Vagina (tissue), 2 donors: ENCODE data around the gene CBLB. TPM values are rescaled to one million over a fixed set of nuclear protein-coding genes. Genes with fewer than 3 reads are reported as not detected.

ENCODE experiments used
- DNase-seq, 2 donors: peaks; one replicate each; pipeline ENCODE4 v3.0.0-alpha.2; 2017; ENCODE audit errors: extremely low spot score in 2 of 2
- H3K27ac ChIP-seq: fragments of 200-600 bp; sonication (generic); one replicate; pipeline ENCODE4 v1.5.1; 2019
- H3K27me3 ChIP-seq: fragments of 200-600 bp; sonication (generic); one replicate; pipeline ENCODE4 v1.5.1; 2019
- H3K36me3 ChIP-seq, 2 donors: fragments of 200-600 bp; sonication (generic); one replicate each; pipeline ENCODE4 v1.5.1; 2017 to 2019
- H3K4me1 ChIP-seq: fragments of 200-600 bp; sonication (generic); one replicate; pipeline ENCODE4 v1.5.1; 2019
- H3K4me3 ChIP-seq, 2 donors: fragments of 200-600 bp; sonication (generic); 1 replicate in 1 of 2; 2 replicates in 1 of 2; pipeline ENCODE4 v1.5.1; 2016 to 2019
- H3K9me3 ChIP-seq: fragments of 200-600 bp; sonication (generic); one replicate; pipeline ENCODE4 v1.5.1; 2019
- POLR2A ChIP-seq, 2 donors: fragments of 450-650 bp; IDR thresholded peaks; one replicate each; pipeline ENCODE4 v1.6.1; 2017; ENCODE audit warnings: antibody characterized with exemption in 2 of 2, mild to moderate bottlenecking in 2 of 2, moderate library complexity in 2 of 2
- POLR2AphosphoS5 ChIP-seq, 2 donors: sonication (generic); formaldehyde crosslinking; IDR thresholded peaks; one replicate each; pipeline ENCODE4 v1.9.0; 2017; ENCODE audit warnings: antibody characterized with exemption in 2 of 2, mild to moderate bottlenecking in 2 of 2, low read depth in 1 of 2; ENCODE audit not compliant: insufficient read depth in 1 of 2
- intact Hi-C: fragments of 100-400 bp; cut with DNase I; formaldehyde crosslinking; loops from one replicate; pipeline ENCODE4 v1.15.1; 2023
- total RNA-seq: library from RNA; depleted of rRNA; stranded (reverse); fragments of >200 nt; gene quantifications from one replicate; pipeline ENCODE4 v1.2.3, GENCODE V29; 2016
- TF ChIP-seq, protein P1 (sequence below), 3 experiments: fragments of 450-650 bp in 2 of 3; fragments of 200-600 bp in 1 of 3; sonication (generic) in 1 of 3; IDR thresholded peaks; one replicate each; pipeline ENCODE4 v1.5.1; 2017 to 2019; ENCODE audit warnings: antibody characterized with exemption in 3 of 3, mild to moderate bottlenecking in 2 of 3, moderate library complexity in 2 of 3

The CBLB gene
- total RNA-seq, 1 donor from 2014 or later, result 58.4 TPM

DNA sequence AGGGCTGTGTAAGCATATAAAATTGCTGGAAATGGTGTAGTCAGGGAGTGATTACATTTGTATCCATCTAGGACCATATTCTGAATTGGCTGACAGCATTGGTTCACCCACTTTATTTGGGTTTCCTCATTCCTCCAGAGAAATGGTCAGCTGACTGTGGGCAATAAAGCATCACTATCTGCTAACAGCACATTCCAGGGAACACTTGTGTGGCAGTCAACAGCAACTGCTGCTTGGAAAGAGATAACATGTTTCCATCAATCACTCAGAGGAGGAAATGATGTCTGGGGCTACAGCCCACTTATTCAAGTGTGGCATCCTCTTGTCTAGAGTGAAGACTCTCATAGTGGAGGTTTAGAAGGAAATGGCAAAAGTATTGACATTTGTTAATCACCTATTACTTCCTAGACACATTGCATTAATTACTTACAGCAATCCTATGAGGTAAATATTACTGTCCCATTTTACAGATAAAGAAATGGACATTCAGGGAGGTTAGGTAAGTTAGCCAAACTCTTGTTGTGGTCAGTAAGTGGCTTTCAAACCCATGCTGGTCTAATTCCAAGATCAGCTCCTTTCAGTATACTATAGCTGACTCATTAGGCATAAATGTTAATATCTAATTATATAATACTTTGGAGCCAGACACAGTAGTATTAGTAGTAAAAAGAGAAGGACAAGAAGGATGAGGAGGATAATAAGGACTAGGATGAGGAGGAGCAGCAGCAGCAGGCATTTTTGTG is 254.4 kb downstream of the CBLB start:
- H3K36me3 ChIP-seq, result no peaks in the 10 kb centered on the region
- H3K4me1 ChIP-seq, result no peaks in the 10 kb centered on the region
- H3K27me3 ChIP-seq, result no peaks in the 10 kb centered on the region
- no peak overlapping the region for H3K27ac ChIP-seq
- TF ChIP-seq POLR2A (IDR thresholded peaks at IDR 0.05), result no peak
- TF ChIP-seq, protein P1, sequence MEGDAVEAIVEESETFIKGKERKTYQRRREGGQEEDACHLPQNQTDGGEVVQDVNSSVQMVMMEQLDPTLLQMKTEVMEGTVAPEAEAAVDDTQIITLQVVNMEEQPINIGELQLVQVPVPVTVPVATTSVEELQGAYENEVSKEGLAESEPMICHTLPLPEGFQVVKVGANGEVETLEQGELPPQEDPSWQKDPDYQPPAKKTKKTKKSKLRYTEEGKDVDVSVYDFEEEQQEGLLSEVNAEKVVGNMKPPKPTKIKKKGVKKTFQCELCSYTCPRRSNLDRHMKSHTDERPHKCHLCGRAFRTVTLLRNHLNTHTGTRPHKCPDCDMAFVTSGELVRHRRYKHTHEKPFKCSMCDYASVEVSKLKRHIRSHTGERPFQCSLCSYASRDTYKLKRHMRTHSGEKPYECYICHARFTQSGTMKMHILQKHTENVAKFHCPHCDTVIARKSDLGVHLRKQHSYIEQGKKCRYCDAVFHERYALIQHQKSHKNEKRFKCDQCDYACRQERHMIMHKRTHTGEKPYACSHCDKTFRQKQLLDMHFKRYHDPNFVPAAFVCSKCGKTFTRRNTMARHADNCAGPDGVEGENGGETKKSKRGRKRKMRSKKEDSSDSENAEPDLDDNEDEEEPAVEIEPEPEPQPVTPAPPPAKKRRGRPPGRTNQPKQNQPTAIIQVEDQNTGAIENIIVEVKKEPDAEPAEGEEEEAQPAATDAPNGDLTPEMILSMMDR (IDR thresholded peaks at IDR 0.05), result no peak
- H3K4me3 ChIP-seq, result no peak overlapping the region
- intact Hi-C loops, result loop anchor here (5.0 kb wide), 1 partner anchor 1848 kb away; no protein-coding TSS in a partner anchor
- no peak for DNase-seq
- no peaks in the 10 kb centered on the region for H3K9me3 ChIP-seq

DNA sequence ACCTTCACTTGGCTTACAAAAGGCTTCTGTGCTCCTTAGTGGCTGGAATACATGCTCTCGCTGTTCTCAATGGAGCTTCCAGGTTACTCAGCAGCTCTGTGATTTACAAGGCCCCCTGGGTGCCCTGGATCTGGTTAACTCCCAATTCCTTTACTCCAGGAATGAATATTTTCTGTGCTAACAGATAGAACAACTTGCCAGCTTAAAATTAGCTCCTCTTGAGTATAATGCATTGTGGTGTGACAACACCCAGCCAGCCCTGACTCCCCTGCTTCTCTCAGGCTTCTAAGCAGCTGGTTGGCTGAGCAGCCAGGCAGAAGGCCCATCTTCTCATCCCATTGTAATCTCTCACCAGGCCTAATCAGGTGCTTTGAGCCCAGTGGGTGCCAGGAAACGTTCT is 255.7 kb downstream of the CBLB start:
- Histone ChIP-seq H3K4me3 (no peak overlapping the region), H3K9me3 (no peaks in the 10 kb centered on the region), H3K4me1 (no peaks in the 10 kb centered on the region), H3K27me3 (no peaks in the 10 kb centered on the region), H3K27ac (no peak overlapping the region), H3K36me3 (no peaks in the 10 kb centered on the region)
- DNase-seq, result no peak
- TF ChIP-seq POLR2AphosphoS5 (IDR thresholded peaks at IDR 0.05; ENCODE audit: insufficient read depth in 1 of 2, low read depth in 1 of 2) (no peak), POLR2A (IDR thresholded peaks at IDR 0.05) (no peak)
- TF ChIP-seq, protein P1 (IDR thresholded peaks at IDR 0.05), result no peak
- intact Hi-C loops, result no loop called here

DNA sequence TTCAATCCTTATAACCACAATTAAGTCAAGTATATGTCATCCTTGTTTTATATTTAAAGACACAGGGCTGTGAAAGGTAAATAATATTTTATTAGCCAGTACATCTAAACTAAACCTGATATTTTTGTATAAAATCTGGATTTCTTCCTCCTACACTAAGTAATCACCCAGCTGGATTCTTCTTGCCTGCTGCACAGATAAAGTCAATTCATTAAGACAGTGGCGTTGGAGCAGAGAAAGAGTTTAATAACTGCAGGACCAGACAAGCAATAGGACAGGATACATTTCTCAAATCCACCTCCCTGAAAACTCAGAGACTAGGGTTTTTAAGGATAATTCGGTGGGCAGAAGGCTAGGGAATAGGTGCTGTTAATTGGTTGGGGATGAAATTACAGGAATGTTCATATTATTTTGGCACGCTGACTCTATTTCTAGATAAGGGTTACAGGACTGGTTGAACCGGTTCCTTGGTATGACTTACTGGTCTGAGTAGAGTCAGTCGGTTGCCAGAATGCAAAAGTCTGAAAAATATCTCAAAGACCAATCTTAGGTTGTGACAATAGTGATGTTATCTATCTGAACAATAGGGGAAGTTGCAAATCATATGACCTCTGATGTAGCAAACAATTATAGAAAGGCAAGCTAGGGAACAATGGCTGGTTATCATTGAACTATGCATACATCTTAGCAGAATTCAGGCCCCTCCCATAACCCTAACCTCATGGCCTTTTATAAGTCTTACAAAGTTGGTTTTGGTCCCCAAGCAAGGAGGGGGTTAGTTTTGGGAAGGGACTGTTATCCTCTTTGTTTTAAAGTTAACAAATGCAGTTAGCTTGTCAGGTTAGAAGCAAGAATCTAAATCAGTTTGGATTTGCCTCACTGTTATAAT is 257.3 kb downstream of the CBLB start:
- no peaks in the 10 kb centered on the region for H3K36me3 ChIP-seq
- intact Hi-C loops, result no loop called here
- no peaks in the 10 kb centered on the region for H3K9me3 ChIP-seq
- no peak for TF ChIP-seq POLR2A (IDR thresholded peaks at IDR 0.05)
- no peak for TF ChIP-seq POLR2AphosphoS5 (IDR thresholded peaks at IDR 0.05; ENCODE audit: insufficient read depth in 1 of 2, low read depth in 1 of 2)
- TF ChIP-seq, protein P1 (IDR thresholded peaks at IDR 0.05), result no peak
- no peak for DNase-seq
- no peaks in the 10 kb centered on the region for H3K4me1 ChIP-seq
- no peaks in the 10 kb centered on the region for H3K27me3 ChIP-seq
- no peak overlapping the region for H3K27ac ChIP-seq
- H3K4me3 ChIP-seq, result no peak overlapping the region

GRCh38 chr3:105610473-105610872 is 258.3 kb downstream of the CBLB start:
- Histone ChIP-seq H3K27me3 (no peaks in the 10 kb centered on the region), H3K4me3 (no peak overlapping the region), H3K36me3 (no peaks in the 10 kb centered on the region), H3K27ac (no peak overlapping the region), H3K9me3 (no peaks in the 10 kb centered on the region), H3K4me1 (no peaks in the 10 kb centered on the region)
- no peak for DNase-seq
- TF ChIP-seq, protein P1 (IDR thresholded peaks at IDR 0.05), result no peak
- no peak for TF ChIP-seq POLR2A (IDR thresholded peaks at IDR 0.05)
- TF ChIP-seq POLR2AphosphoS5 (IDR thresholded peaks at IDR 0.05; ENCODE audit: insufficient read depth in 1 of 2, low read depth in 1 of 2), result no peak
- intact Hi-C loops, result no loop called here
